GM23338 (cell line): ENCODE measurements around the gene VKORC1L1. TPM values are rescaled to one million over a fixed set of nuclear protein-coding genes. Genes with fewer than 3 reads are reported as not detected.

Source experiments
- ATAC-seq: fragments of 200-7000 bp; cut with Tn5 transposase; 3 replicates; pipeline ENCODE4 v1.9.1; 2020
- DNase-seq: peaks from one replicate; pipeline ENCODE4 v3.0.0-alpha.2; 2015; ENCODE audit warnings: low spot score
- H2AFZ ChIP-seq: fragments of 200-600 bp; sonication (generic); 2 replicates; pipeline ENCODE4 v1.8.0; 2016; ENCODE audit warnings: antibody characterized with exemption, mild to moderate bottlenecking, moderate library complexity
- H3F3A ChIP-seq: fragments of 200-600 bp; sonication (generic); replicated peaks from 2 replicates; pipeline ENCODE4 v1.8.0; 2017; ENCODE audit warnings: antibody characterized with exemption, mixed run types, low read depth
- H3K27ac ChIP-seq: fragments of 200-600 bp; sonication (generic); 2 replicates; pipeline ENCODE4 v1.6.1; 2016; ENCODE audit warnings: low read depth
- H3K27me3 ChIP-seq: fragments of 200-600 bp; sonication (generic); 2 replicates; pipeline ENCODE4 v1.8.0; 2016; ENCODE audit warnings: mild to moderate bottlenecking, mixed run types, moderate library complexity; ENCODE audit not compliant: insufficient read depth
- H3K36me3 ChIP-seq: fragments of 200-600 bp; sonication (generic); 2 replicates; pipeline ENCODE4 v1.8.0; 2016; ENCODE audit warnings: mild to moderate bottlenecking; ENCODE audit not compliant: insufficient read depth
- H3K4me1 ChIP-seq: fragments of 200-600 bp; sonication (generic); 2 replicates; pipeline ENCODE4 v1.8.0; 2016; ENCODE audit warnings: mild to moderate bottlenecking, moderate library complexity; ENCODE audit not compliant: insufficient read depth
- H3K4me2 ChIP-seq: fragments of 200-600 bp; sonication (generic); 2 replicates; pipeline ENCODE4 v1.7.1; 2017; ENCODE audit warnings: mixed run types
- H3K4me3 ChIP-seq: fragments of 200-600 bp; sonication (generic); 2 replicates; pipeline ENCODE4 v1.6.1; 2016; ENCODE audit warnings: mixed run types
- H3K79me2 ChIP-seq: fragments of 200-600 bp; sonication (generic); replicated peaks from 2 replicates; pipeline ENCODE4 v1.8.0; 2017; ENCODE audit warnings: mild to moderate bottlenecking; ENCODE audit not compliant: insufficient read depth
- H3K9me2 ChIP-seq: fragments of 200-600 bp; sonication (generic); 2 replicates; pipeline ENCODE4 v1.8.0; 2017; ENCODE audit not compliant: insufficient read depth
- H4K20me1 ChIP-seq: fragments of 200-600 bp; sonication (generic); replicated peaks from 2 replicates; pipeline ENCODE4 v1.8.0; 2017; ENCODE audit warnings: mild to moderate bottlenecking; ENCODE audit not compliant: insufficient read depth
- H3K27ac Mint-ChIP-seq: 2 replicates; pipeline ENCODE4 v1.8.0; 2020; ENCODE audit warnings: inconsistent platforms, mild to moderate bottlenecking, moderate library complexity, mixed read lengths
- H3K27me3 Mint-ChIP-seq: 3 replicates; pipeline ENCODE4 v1.8.0; 2022; ENCODE audit warnings: low read depth, mild to moderate bottlenecking, moderate library complexity, mixed read lengths, inconsistent platforms; ENCODE audit not compliant: insufficient read depth, poor library complexity
- H3K36me3 Mint-ChIP-seq: 3 replicates; pipeline ENCODE4 v1.8.0; 2021; ENCODE audit warnings: low read depth, mild to moderate bottlenecking, inconsistent platforms, moderate library complexity, mixed read lengths
- H3K4me1 Mint-ChIP-seq: 3 replicates; pipeline ENCODE4 v1.8.0; 2020; ENCODE audit warnings: mild to moderate bottlenecking, inconsistent platforms, mixed read lengths
- H3K4me3 Mint-ChIP-seq: 3 replicates; pipeline ENCODE4 v1.8.0; 2021; ENCODE audit warnings: moderate library complexity, mild to moderate bottlenecking, inconsistent platforms, mixed read lengths
- H3K9me3 Mint-ChIP-seq: 3 replicates; pipeline ENCODE4 v1.8.0; 2020; ENCODE audit warnings: moderate library complexity, mild to moderate bottlenecking, inconsistent platforms, mixed read lengths
- CREB1 ChIP-seq: fragments of 250-450 bp; sonication (Bioruptor Pico); IDR thresholded peaks from 2 replicates; pipeline ENCODE4 v1.5.0; 2020; ENCODE audit warnings: low read depth, mild to moderate bottlenecking, moderate library complexity
- EZH2 ChIP-seq: fragments of 200-600 bp; sonication (generic); IDR thresholded peaks from one replicate; pipeline ENCODE4 v1.8.0; 2017; ENCODE audit warnings: antibody characterized with exemption, mild to moderate bottlenecking, low read depth; ENCODE audit not compliant: unreplicated experiment
- EZH2phosphoT487 ChIP-seq: fragments of 200-600 bp; sonication (generic); IDR thresholded peaks from one replicate; pipeline ENCODE4 v1.8.1; 2018; ENCODE audit warnings: antibody characterized with exemption; ENCODE audit not compliant: unreplicated experiment
- JUNB ChIP-seq: IDR thresholded peaks from one replicate; pipeline ENCODE4 v1.6.1; 2016; ENCODE audit warnings: antibody characterized with exemption; ENCODE audit not compliant: unreplicated experiment
- NANOG ChIP-seq: IDR thresholded peaks from 2 replicates; pipeline ENCODE4 v1.6.1; 2016; ENCODE audit warnings: antibody characterized with exemption, borderline replicate concordance
- POLR2AphosphoS5 ChIP-seq: IDR thresholded peaks from 2 replicates; pipeline ENCODE4 v1.6.1; 2016; ENCODE audit warnings: antibody characterized with exemption, low read depth
- STAT1 ChIP-seq: IDR thresholded peaks from one replicate; pipeline ENCODE4 v1.6.1; 2016; ENCODE audit warnings: antibody characterized with exemption; ENCODE audit not compliant: unreplicated experiment
- ZNF114 ChIP-seq: fragments of 250-450 bp; sonication (Bioruptor Pico); IDR thresholded peaks from 2 replicates; pipeline ENCODE4 v1.5.0; 2020; ENCODE audit warnings: mild to moderate bottlenecking, moderate library complexity
- ZNF331 ChIP-seq: fragments of 250-450 bp; sonication (Bioruptor Pico); IDR thresholded peaks from 2 replicates; pipeline ENCODE4 v1.5.0; 2020; ENCODE audit warnings: low read depth, mild to moderate bottlenecking, moderate library complexity
- polyA plus RNA-seq: library from polyadenylated mRNA; unstranded; fragments of >200 nt; fragmentation: Nextera tagmentation; extraction: Ambion mirVana; gene quantifications from 2 replicates; pipeline ENCODE4 v1.2.1, GENCODE V29; 2016
- total RNA-seq: library from RNA; depleted of rRNA; stranded (reverse); fragments of >200 nt; shearing (Covaris generic); gene quantifications from 2 replicates; pipeline ENCODE4 v1.2.3, GENCODE V29; 2014
- TF ChIP-seq, protein P1 (sequence below): fragments of 250-450 bp; sonication (Bioruptor Pico); IDR thresholded peaks from 2 replicates; pipeline ENCODE4 v1.5.0; 2020; ENCODE audit warnings: mild to moderate bottlenecking, moderate library complexity
- TF ChIP-seq, protein P2 (sequence below), 2 experiments: fragments of 200-600 bp in 1 of 2; sonication (generic) in 1 of 2; conservative IDR thresholded peaks; 2 replicates each; pipeline versions ENCODE4 v1.5.1 to v1.6.1; 2016 to 2017; ENCODE audit warnings: antibody characterized with exemption in 2 of 2, low read depth in 2 of 2, mild to moderate bottlenecking in 2 of 2, moderate library complexity in 1 of 2
- TF ChIP-seq, protein P3 (sequence below): IDR thresholded peaks from 2 replicates; pipeline ENCODE4 v1.6.1; 2016; ENCODE audit warnings: antibody characterized with exemption

VKORC1L1 gene
- total and polyA plus RNA-seq, 2 experiments from 2014 or later = 21.5 to 30.3 TPM

DNA sequence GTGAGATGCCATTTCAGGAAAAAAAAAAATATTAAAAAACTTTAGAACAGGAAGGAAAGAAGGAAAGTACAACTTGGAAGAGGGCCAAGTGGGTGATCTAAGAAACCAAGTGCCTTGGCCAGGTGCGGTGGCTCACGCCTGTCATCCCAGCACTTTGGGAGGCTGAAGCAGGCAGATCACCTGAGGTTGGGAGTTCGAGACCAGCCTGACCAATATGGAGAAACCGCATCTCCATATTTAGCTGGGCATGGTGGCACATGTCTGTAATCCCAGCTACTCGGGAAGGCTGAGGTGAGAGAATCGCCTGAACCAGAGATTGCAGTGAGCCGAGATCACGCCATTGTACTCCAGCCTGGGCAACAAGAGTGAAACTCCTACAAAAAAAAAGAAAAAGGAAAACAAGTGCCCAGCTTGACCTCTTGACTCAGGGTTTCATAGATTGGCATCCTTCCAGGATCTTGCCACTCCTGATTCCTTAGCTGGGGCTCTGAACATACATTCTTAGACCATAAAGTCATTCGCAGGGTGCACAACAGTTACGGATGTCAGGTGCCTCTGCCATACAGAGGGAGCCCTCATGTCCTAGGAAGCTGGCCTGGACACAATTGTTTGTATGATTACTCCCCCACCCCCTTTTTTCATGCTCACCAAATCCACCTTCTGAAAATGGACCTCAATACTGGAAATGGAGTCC is 111.2 kb downstream of the VKORC1L1 start:
- H3K9me2 ChIP-seq = no peaks in the 10 kb centered on the region
- no peak overlapping the region for H3K4me2 ChIP-seq
- H3K27ac ChIP-seq = no peak overlapping the region
- no peak overlapping the region for H3K27ac Mint-ChIP-seq
- no peaks in the 10 kb centered on the region for H3K4me1 ChIP-seq
- no peak overlapping the region for H3K4me3 Mint-ChIP-seq
- no peaks in the 10 kb centered on the region; the same call in 2 of the 3 replicates for H3K4me1 Mint-ChIP-seq
- no peak for ATAC-seq
- H4K20me1 ChIP-seq = peaks cover 3% of the 10 kb centered on the region; the same call in 1 of the 2 replicates
- H3K27me3 ChIP-seq = no peaks in the 10 kb centered on the region
- H3K36me3 ChIP-seq = no peaks in the 10 kb centered on the region
- peaks cover 17% of the 10 kb centered on the region for H3K79me2 ChIP-seq
- no peak for DNase-seq
- H3K4me3 ChIP-seq = no peak overlapping the region
- peaks cover 10% of the 10 kb centered on the region for H3K27me3 Mint-ChIP-seq
- no peaks in the 10 kb centered on the region for H3K9me3 Mint-ChIP-seq
- no peak overlapping the region for H2AFZ ChIP-seq
- peaks cover 6% of the 10 kb centered on the region for H3K36me3 Mint-ChIP-seq
- TF ChIP-seq EZH2 (no peak), POLR2AphosphoS5 (no peak), EZH2phosphoT487 (no peak), CREB1 (CRISPR knock-in tag) (no peak), JUNB (no peak), ZNF114 (CRISPR knock-in tag) (no peak), NANOG (no peak), ZNF331 (CRISPR knock-in tag) (no peak), STAT1 (no peak)
- TF ChIP-seq, protein P1, sequence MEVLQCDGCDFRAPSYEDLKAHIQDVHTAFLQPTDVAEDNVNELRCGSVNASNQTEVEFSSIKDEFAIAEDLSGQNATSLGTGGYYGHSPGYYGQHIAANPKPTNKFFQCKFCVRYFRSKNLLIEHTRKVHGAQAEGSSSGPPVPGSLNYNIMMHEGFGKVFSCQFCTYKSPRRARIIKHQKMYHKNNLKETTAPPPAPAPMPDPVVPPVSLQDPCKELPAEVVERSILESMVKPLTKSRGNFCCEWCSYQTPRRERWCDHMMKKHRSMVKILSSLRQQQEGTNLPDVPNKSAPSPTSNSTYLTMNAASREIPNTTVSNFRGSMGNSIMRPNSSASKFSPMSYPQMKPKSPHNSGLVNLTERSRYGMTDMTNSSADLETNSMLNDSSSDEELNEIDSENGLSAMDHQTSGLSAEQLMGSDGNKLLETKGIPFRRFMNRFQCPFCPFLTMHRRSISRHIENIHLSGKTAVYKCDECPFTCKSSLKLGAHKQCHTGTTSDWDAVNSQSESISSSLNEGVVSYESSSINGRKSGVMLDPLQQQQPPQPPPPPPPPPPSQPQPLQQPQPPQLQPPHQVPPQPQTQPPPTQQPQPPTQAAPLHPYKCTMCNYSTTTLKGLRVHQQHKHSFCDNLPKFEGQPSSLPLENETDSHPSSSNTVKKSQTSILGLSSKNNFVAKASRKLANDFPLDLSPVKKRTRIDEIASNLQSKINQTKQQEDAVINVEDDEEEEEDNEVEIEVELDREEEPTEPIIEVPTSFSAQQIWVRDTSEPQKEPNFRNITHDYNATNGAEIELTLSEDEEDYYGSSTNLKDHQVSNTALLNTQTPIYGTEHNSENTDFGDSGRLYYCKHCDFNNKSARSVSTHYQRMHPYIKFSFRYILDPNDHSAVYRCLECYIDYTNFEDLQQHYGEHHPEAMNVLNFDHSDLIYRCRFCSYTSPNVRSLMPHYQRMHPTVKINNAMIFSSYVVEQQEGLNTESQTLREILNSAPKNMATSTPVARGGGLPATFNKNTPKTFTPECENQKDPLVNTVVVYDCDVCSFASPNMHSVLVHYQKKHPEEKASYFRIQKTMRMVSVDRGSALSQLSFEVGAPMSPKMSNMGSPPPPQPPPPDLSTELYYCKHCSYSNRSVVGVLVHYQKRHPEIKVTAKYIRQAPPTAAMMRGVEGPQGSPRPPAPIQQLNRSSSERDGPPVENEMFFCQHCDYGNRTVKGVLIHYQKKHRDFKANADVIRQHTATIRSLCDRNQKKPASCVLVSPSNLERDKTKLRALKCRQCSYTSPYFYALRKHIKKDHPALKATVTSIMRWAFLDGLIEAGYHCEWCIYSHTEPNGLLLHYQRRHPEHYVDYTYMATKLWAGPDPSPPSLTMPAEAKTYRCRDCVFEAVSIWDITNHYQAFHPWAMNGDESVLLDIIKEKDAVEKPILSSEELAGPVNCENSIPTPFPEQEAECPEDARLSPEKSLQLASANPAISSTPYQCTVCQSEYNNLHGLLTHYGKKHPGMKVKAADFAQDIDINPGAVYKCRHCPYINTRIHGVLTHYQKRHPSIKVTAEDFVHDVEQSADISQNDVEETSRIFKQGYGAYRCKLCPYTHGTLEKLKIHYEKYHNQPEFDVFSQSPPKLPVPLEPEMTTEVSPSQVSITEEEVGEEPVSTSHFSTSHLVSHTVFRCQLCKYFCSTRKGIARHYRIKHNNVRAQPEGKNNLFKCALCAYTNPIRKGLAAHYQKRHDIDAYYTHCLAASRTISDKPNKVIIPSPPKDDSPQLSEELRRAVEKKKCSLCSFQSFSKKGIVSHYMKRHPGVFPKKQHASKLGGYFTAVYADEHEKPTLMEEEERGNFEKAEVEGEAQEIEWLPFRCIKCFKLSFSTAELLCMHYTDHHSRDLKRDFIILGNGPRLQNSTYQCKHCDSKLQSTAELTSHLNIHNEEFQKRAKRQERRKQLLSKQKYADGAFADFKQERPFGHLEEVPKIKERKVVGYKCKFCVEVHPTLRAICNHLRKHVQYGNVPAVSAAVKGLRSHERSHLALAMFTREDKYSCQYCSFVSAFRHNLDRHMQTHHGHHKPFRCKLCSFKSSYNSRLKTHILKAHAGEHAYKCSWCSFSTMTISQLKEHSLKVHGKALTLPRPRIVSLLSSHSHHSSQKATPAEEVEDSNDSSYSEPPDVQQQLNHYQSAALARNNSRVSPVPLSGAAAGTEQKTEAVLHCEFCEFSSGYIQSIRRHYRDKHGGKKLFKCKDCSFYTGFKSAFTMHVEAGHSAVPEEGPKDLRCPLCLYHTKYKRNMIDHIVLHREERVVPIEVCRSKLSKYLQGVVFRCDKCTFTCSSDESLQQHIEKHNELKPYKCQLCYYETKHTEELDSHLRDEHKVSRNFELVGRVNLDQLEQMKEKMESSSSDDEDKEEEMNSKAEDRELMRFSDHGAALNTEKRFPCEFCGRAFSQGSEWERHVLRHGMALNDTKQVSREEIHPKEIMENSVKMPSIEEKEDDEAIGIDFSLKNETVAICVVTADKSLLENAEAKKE (CRISPR knock-in tag) = no peak
- TF ChIP-seq, protein P2, sequence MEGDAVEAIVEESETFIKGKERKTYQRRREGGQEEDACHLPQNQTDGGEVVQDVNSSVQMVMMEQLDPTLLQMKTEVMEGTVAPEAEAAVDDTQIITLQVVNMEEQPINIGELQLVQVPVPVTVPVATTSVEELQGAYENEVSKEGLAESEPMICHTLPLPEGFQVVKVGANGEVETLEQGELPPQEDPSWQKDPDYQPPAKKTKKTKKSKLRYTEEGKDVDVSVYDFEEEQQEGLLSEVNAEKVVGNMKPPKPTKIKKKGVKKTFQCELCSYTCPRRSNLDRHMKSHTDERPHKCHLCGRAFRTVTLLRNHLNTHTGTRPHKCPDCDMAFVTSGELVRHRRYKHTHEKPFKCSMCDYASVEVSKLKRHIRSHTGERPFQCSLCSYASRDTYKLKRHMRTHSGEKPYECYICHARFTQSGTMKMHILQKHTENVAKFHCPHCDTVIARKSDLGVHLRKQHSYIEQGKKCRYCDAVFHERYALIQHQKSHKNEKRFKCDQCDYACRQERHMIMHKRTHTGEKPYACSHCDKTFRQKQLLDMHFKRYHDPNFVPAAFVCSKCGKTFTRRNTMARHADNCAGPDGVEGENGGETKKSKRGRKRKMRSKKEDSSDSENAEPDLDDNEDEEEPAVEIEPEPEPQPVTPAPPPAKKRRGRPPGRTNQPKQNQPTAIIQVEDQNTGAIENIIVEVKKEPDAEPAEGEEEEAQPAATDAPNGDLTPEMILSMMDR (conservative IDR thresholded peaks at IDR 0.05; ENCODE audit: low read depth in 2 of 2) = no peak
- TF ChIP-seq, protein P3, sequence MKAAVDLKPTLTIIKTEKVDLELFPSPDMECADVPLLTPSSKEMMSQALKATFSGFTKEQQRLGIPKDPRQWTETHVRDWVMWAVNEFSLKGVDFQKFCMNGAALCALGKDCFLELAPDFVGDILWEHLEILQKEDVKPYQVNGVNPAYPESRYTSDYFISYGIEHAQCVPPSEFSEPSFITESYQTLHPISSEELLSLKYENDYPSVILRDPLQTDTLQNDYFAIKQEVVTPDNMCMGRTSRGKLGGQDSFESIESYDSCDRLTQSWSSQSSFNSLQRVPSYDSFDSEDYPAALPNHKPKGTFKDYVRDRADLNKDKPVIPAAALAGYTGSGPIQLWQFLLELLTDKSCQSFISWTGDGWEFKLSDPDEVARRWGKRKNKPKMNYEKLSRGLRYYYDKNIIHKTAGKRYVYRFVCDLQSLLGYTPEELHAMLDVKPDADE = no peak
- no peaks in the 10 kb centered on the region for H3F3A ChIP-seq
